C4-2B (cell line): Measurements from ENCODE around the gene SPTSSB.

Experiments
- H3K27ac ChIP-seq: fragments of 450-650 bp; 2 replicates; pipeline ENCODE4 v1.5.1; 2017
- CTCF ChIP-seq: fragments of 450-650 bp; conservative IDR thresholded peaks from 2 replicates; pipeline ENCODE4 v1.5.1; 2017; ENCODE audit warnings: mild to moderate bottlenecking
- ZFX ChIP-seq: fragments of 450-650 bp; IDR thresholded peaks from 2 replicates; pipeline ENCODE4 v1.6.1; 2017

Gene SPTSSB

GRCh38 chr3:161322781-161323568 lies 48.3 kb downstream of the SPTSSB start:
- TF ChIP-seq ZFX (no peak), CTCF (no peak)
- H3K27ac ChIP-seq: no peak overlapping the region

GRCh38 chr3:161320837-161321236 lies 50.5 kb downstream of the SPTSSB start:
- no peak overlapping the region for H3K27ac ChIP-seq
- TF ChIP-seq ZFX: no peak
- no peak for TF ChIP-seq CTCF

- no peak overlapping the region for H3K27ac ChIP-seq
- TF ChIP-seq CTCF (no peak), ZFX (no peak)
Observed at GRCh38 chr3:161319867-161320266, 51.5 kb downstream of the SPTSSB start.

- no peak for TF ChIP-seq CTCF
- TF ChIP-seq ZFX: no peak
- H3K27ac ChIP-seq: no peak overlapping the region
Observed at GRCh38 chr3:161317077-161317476, 54.2 kb downstream of the SPTSSB start.

- no peak for TF ChIP-seq CTCF
- no peak for TF ChIP-seq ZFX
- no peak overlapping the region for H3K27ac ChIP-seq
Observed at GRCh38 chr3:161316006-161316689, 55.2 kb downstream of the SPTSSB start.

GRCh38 chr3:161314836-161315395 lies 56.4 kb downstream of the SPTSSB start:
- H3K27ac ChIP-seq: no peak overlapping the region
- TF ChIP-seq CTCF (no peak), ZFX (no peak)

GRCh38 chr3:161310649-161311423 lies 60.5 kb downstream of the SPTSSB start:
- no peak overlapping the region for H3K27ac ChIP-seq
- no peak for TF ChIP-seq CTCF
- no peak for TF ChIP-seq ZFX
